ENCODE measurements around the gene CDH23.

DNA sequence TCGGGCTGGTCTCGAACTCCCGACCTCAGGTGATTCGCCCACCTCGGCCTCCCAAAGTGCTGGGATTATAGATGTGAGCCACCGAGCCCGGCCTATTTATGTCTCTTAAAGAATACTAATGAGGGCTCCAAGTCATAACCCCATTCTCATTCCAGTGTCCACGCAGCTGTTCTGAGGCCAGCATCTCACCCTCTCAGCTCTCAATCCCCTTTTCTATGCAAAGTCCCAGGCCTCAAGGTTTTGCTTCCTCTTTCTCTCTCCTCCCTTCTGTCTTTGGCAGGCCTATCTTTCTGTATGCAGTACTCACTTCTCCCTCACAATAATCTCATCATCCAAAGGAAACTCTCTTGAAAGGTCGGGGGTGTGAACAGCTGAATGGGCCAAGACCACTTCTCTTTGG, 404.6 kb downstream of the CDH23 start:
- TF ChIP-seq, protein P1, sequence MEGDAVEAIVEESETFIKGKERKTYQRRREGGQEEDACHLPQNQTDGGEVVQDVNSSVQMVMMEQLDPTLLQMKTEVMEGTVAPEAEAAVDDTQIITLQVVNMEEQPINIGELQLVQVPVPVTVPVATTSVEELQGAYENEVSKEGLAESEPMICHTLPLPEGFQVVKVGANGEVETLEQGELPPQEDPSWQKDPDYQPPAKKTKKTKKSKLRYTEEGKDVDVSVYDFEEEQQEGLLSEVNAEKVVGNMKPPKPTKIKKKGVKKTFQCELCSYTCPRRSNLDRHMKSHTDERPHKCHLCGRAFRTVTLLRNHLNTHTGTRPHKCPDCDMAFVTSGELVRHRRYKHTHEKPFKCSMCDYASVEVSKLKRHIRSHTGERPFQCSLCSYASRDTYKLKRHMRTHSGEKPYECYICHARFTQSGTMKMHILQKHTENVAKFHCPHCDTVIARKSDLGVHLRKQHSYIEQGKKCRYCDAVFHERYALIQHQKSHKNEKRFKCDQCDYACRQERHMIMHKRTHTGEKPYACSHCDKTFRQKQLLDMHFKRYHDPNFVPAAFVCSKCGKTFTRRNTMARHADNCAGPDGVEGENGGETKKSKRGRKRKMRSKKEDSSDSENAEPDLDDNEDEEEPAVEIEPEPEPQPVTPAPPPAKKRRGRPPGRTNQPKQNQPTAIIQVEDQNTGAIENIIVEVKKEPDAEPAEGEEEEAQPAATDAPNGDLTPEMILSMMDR (optimal IDR thresholded peaks at IDR 0.05 in 1 of 3, IDR thresholded peaks at IDR 0.05 in 1 of 3, conservative IDR thresholded peaks at IDR 0.05 in 1 of 3; ENCODE audit: extremely low read depth in 1 of 3, insufficient read depth in 2 of 3, low read length in 3 of 3), result no peak
- no peak for TF ChIP-seq EZH2 (IDR thresholded peaks at IDR 0.05; ENCODE audit: low read length)
